GM21576 (cell line): ENCODE results near the gene CCT3.
"Not testable (repeated sequence)": the region's sequence is repeated elsewhere in the genome, so short reads cannot be mapped to it uniquely, and the experiment has no call there.

Experiments used
- ATAC-seq: cut with Tn5 transposase; IDR thresholded peaks from one replicate; pipeline ENCODE4 v1.9.1; 2021; ENCODE audit warnings: mild to moderate bottlenecking, moderate library complexity; ENCODE audit not compliant: unreplicated experiment

The CCT3 gene

GRCh38 chr1:156338180-156338976 is at the start of gene CCT3, which contains the start of gene TSACC:
Gene CCT3 (minus strand): TSS chr1:156338292. CDS start chr1:156338184, 108 bp downstream.
Gene TSACC (plus strand): TSS chr1:156338526. CDS start chr1:156339758, 1,232 bp downstream.
- peak; percentile 88 for ATAC-seq

GRCh38 chr1:156387870-156388173 is 49.7 kb upstream of the CCT3 start:
- ATAC-seq = no peak

GRCh38 chr1:156386949-156387869 is 49.1 kb upstream of the CCT3 start:
- ATAC-seq = no peak

GRCh38 chr1:156386134-156386901 is 48.2 kb upstream of the CCT3 start:
- ATAC-seq = no peak

GRCh38 chr1:156385534-156386031 is 47.5 kb upstream of the CCT3 start:
- no peak for ATAC-seq

GRCh38 chr1:156384658-156385057 is 46.6 kb upstream of the CCT3 start:
- no peak for ATAC-seq

GRCh38 chr1:156384007-156384406 is 45.9 kb upstream of the CCT3 start:
- ATAC-seq = no peak

GRCh38 chr1:156383023-156383422 is 44.9 kb upstream of the CCT3 start:
- ATAC-seq = peak; percentile 67

- no peak for ATAC-seq
These were observed 44.5 kb upstream of the CCT3 start for GRCh38 chr1:156382561-156382960.

- ATAC-seq = no peak
These were observed 41.5 kb upstream of the CCT3 start for GRCh38 chr1:156379420-156380165.

GRCh38 chr1:156378557-156378956 is 40.5 kb upstream of the CCT3 start:
- ATAC-seq = no peak

- ATAC-seq = no peak
These were observed 39.1 kb upstream of the CCT3 start for GRCh38 chr1:156376958-156377919.

GRCh38 chr1:156376146-156376545 is 38.1 kb upstream of the CCT3 start:
- no peak for ATAC-seq

GRCh38 chr1:156373546-156373945 is 35.5 kb upstream of the CCT3 start:
- no peak for ATAC-seq

- no peak for ATAC-seq
These were observed 34.8 kb upstream of the CCT3 start for GRCh38 chr1:156372876-156373275.

GRCh38 chr1:156372265-156372586 is 34.1 kb upstream of the CCT3 start:
- ATAC-seq = no peak

- no peak for ATAC-seq
These were observed 33.6 kb upstream of the CCT3 start for GRCh38 chr1:156371553-156372264.

GRCh38 chr1:156369685-156370286 is 31.7 kb upstream of the CCT3 start:
- not testable (repeated sequence) for ATAC-seq
